K562 treated with DMSO at 1 percent for 12 hours (cell line): ENCODE results near the gene ARL13B. TPM values are rescaled to one million over a fixed set of nuclear protein-coding genes. Genes with fewer than 3 reads are reported as not detected.

ENCODE experiments used
- total RNA-seq: library from RNA; unstranded; fragments of 300-600 nt; gene quantifications from 2 replicates; pipeline ENCODE4 v1.2.3, GENCODE V29; 2022; ENCODE audit not compliant: insufficient read depth

Gene ARL13B
- total RNA-seq = 2.9 and 8.7 TPM in 2 replicates

DNA sequence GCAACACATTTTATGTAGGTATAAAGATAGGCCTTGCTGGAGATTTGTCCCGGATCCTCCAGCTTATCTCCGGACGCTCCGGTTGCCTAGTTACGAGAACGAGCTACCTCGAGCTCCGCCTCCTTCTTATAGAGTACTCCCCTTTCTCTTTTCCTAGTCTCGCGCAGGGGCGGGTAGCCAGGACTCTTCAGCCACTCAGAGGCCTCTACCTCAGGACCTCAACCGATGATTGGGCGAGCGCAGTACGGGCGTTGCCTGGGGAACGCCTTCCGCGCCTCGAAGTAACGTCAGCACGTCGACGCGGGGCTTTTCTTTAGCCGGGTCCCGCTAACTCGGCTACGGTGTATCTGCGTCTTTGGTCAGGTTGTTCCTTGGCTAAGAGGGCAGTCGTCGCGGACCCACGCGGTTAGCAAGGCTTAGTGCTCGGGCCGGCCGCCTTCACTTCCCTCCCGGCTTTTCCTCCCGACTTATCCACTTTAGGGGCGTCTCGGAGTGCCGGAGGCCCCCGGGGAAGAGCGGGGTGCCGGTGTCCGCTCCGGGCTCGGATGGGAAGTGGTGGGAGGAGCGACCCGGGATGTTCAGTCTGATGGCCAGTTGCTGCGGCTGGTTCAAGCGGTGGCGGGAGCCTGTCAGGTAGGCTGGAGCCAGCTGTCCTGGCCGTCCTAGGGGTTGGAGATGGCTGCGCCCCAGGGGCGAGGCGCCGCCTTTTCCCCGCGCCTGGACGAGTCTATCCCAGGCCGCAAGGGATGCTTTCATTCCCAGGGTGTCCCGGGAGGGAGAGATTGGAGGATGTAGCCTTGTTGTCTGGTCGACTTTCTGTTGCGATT, at the start of gene ARL13B:
ARL13B (plus strand) TSS at position 306 of the 827 bp plus-strand sequence; CDS start at position 575, 269 bp downstream.

DNA sequence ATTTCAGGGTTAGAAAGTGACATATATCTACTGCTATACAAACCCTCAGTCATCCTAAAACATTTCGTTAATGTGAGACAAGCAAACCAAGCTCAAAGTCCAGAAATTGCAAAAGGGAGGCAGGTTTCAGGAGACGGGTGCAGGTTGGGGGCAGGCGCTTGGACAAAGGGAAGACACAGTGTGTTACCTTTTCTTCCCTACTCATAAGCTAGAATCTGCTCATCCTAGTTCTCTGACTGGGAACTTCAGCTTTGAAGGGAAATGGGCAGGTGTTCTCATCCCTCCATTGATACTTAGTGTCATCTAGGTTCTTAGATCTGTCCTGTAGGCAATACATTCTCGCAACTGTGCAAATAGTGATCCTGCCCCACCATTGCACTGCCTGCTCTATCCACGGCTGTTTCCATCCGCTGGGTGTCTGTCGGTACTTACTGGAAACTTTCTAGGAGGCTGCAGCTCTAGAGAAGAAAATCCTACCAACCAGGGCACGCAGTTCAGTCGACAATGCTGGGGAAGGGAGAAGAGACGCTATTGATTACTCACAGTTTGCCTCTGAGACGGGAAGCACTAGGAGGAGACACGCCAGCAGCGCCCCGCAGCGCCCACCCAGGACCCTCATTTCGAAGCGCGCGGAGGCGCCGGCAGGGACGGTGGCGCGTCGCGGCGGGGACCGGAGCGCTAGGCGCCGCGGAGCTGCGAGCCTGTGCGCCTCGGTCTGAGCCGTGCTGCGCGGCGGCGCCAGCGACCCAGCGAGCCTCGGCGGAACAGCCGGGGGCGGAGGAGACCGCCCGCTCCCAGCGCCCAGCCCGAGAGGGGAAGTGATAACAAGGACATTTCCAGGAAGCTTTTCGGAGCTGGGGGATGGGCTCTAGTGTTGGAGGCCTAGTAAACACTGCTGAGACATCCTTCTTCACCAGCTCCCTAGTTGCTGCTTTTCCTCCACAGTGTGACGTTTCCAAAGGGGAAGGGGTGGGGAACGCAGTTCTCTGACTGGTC, 6.5 kb upstream of the ARL13B start, which contains the start of gene PROS1:
PROS1 (minus strand) TSS at position 766 of the 996 bp plus-strand sequence; CDS start at position 619, 147 bp downstream.

DNA sequence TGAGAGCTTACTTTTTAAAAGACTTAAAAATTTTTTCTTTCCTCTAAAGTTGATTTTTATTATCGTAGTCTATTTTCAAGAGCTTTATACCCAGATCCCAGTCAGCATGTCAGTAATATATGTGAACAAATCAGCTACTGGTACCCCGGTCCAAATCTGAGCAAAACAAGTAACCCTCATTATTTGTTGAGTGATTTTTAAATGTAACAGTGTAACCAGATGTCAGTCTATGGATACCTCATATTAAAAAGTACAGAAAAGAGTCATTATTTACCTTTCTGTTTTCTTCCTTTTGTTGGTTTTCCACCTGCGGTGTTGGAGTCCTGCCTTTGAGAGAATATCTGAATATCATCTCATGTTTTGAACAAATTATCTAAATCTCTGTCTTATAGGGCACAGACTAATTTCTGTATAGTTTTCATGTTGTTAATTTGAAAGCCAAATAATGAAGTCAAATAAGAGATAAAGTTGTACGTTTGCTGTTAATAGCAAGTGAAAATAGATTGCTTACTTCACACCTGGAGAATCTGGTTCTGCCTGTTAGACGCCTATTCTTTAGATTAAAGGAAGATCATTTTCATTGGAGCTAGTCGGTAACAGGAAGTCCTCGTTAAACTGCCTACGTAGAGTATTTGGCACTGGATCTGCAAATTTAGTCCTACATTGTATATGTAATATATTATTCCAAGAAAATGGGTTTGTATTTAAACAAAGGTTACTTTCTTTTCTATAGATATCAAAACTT, 48.3 kb downstream of the ARL13B start, which contains the start of gene STX19:
STX19 (minus strand) TSS at position 505 of the 745 bp plus-strand sequence. CDS start 13,328 bp downstream, outside the sequence.

DNA sequence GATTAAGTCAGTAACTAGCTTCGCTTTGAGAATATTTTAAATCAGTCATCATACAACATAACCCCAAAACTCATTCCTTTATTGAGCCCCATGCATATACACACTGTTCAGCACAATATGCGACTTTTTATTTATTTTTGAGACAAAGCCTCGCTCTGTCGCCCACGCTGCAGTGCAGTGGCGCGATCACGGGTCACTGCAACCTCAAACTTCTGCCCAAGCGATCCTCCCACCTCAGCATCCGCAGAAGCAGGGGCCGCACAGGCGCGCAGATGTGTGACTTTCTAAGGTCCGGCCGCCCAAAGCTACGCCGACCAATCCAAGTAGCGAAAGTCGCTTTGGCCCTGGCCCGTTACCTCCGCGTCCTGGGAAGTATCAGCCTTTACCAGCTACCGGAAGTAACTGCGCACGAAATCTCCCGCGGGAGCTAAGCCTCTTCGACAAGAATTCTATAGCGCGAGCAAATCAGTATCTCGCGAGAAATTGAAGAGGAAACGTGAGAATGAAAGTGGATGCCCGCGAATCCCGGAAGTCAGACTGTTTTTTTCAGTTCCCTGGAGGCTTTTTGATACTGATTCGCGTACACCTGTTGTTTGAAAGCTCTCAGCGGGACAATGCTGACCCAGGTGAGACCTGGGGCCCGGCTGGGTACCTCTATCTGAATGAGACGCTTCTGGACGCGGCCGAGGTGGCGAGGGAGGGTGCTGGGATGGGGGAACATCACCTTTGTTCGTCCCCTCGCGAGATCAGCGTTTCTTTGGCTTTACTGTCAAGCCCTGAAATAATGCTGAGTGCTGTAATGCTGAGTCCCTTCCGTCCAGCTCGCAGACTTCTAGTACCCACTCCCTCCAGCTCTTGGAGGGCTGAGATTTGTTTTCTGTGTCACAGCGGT, 82.8 kb downstream of the ARL13B start, which contains the start of the genes DHFR2 and NSUN3:
DHFR2 (minus strand) TSS at position 404 of the 892 bp plus-strand sequence. CDS start 1,405 bp downstream, outside the sequence.
NSUN3 (plus strand) TSS at position 549 of the 892 bp plus-strand sequence; CDS start at position 615, 66 bp downstream.

Other genes starting within 250 kb of the ARL13B start
- gene PROS1, start 6.3 kb upstream of the ARL13B start, total RNA-seq = 10.0 and 30.3 TPM in 2 replicates
- gene STX19, start 48.4 kb downstream of the ARL13B start, total RNA-seq = not detected in 2 replicates
- gene DHFR2, start 82.8 kb downstream of the ARL13B start, total RNA-seq = 0.70 and 2.4 TPM in 2 replicates
- gene NSUN3, start 82.9 kb downstream of the ARL13B start, total RNA-seq = 2.2 and 5.3 TPM in 2 replicates